Gastroesophageal sphincter (tissue), 4 donors: ENCODE results near the gene TGM3. TPM values are rescaled to one million over a fixed set of nuclear protein-coding genes. Genes with fewer than 3 reads are reported as not detected.

Experiments
- ATAC-seq: fragments of 150-250 bp; one replicate; pipeline ENCODE4 v1.9.1; 2016; ENCODE audit warnings: mild to moderate bottlenecking, moderate library complexity
- H3K27ac ChIP-seq, 4 donors: fragments of 200-600 bp; sonication (generic) in 3 of 4; 1 replicate in 3 of 4; 2 replicates in 1 of 4; pipeline ENCODE4 v1.5.1; 2016 to 2019
- H3K27me3 ChIP-seq: fragments of 200-600 bp; sonication (generic); one replicate; pipeline ENCODE4 v1.5.1; 2019
- H3K36me3 ChIP-seq, 2 donors: fragments of 200-600 bp; sonication (generic); one replicate each; pipeline ENCODE4 v1.5.1; 2019; ENCODE audit warnings: control low read depth in 1 of 2
- H3K4me1 ChIP-seq, 3 donors: fragments of 200-600 bp; sonication (generic); 1 replicate in 2 of 3; 2 replicates in 1 of 3; pipeline ENCODE4 v1.5.1; 2016 to 2019; ENCODE audit warnings: control low read depth in 2 of 3
- H3K4me3 ChIP-seq, 2 donors: fragments of 200-600 bp; sonication (generic); one replicate each; pipeline ENCODE4 v1.5.1; 2019; ENCODE audit warnings: mild to moderate bottlenecking in 1 of 2, moderate library complexity in 1 of 2
- H3K9me3 ChIP-seq, 3 donors: fragments of 200-600 bp; sonication (generic); one replicate each; pipeline ENCODE4 v1.5.1; 2017 to 2019; ENCODE audit warnings: control low read depth in 2 of 3
- CTCF ChIP-seq, 4 experiments: fragments of 200-600 bp in 2 of 4; fragments of 450-650 bp in 2 of 4; sonication (generic) in 1 of 4; IDR thresholded peaks; one replicate each; pipeline ENCODE4 v1.5.1; 2017 to 2019; ENCODE audit warnings: antibody characterized with exemption in 4 of 4, mild to moderate bottlenecking in 2 of 4, moderate library complexity in 2 of 4
- EP300 ChIP-seq: sonication (generic); formaldehyde crosslinking; IDR thresholded peaks from one replicate; pipeline ENCODE4 v1.6.1; 2017; ENCODE audit warnings: antibody characterized with exemption, mild to moderate bottlenecking
- POLR2A ChIP-seq, 2 donors: fragments of 450-650 bp; IDR thresholded peaks; one replicate each; pipeline ENCODE4 v1.6.1; 2017; ENCODE audit warnings: antibody characterized with exemption in 2 of 2, mild to moderate bottlenecking in 2 of 2, moderate library complexity in 1 of 2
- POLR2AphosphoS5 ChIP-seq: sonication (generic); formaldehyde crosslinking; IDR thresholded peaks from one replicate; pipeline ENCODE4 v1.6.1; 2017; ENCODE audit warnings: antibody characterized with exemption
- WGBS, 2 donors: methylation state at CpG; one replicate each; pipeline ENCODE4 v1.1.5; 2018; ENCODE audit warnings: low coverage in 1 of 2; 5-methylcytosine and 5-hydroxymethylcytosine counted together
- total RNA-seq, 4 donors: library from RNA; depleted of rRNA; stranded (reverse); fragments of >200 nt; gene quantifications; one replicate each; pipeline ENCODE4 v1.1.0, GENCODE V29; 2016

Gene TGM3
- total RNA-seq, 4 donors from 2014 or later, result 1.1 to 46.7 (median 4.1) TPM

DNA sequence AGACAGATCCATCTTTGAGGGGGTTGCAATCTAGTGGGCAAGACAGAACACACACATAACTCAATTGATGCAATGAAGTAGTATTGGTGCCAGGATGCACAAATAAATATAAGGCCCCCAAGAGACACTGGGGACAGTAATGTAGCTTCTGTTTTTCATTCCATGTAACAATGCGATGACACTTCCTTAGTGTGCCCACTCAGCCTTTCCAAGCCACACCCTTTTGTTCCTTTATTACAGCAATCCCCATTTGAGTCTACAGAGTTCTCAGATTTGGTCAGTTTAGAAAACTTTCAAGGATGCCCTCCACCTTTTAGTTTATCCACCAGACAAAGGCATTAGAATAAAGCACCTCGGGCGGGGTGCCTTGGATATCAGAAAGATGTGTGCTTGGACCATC is 15.5 kb downstream of the TGM3 start:
- H3K4me1 ChIP-seq, result no peaks in the 10 kb centered on the region
- no peak overlapping the region for H3K27ac ChIP-seq
- H3K27me3 ChIP-seq, result no peaks in the 10 kb centered on the region
- TF ChIP-seq EP300, result no peak
- no peak for TF ChIP-seq POLR2AphosphoS5
- no peak for TF ChIP-seq POLR2A (IDR thresholded peaks at IDR 0.05)
- no peak for TF ChIP-seq CTCF (IDR thresholded peaks at IDR 0.05)
- no peak for ATAC-seq
- H3K4me3 ChIP-seq, result no peak overlapping the region
- H3K9me3 ChIP-seq, result no peaks in the 10 kb centered on the region
- H3K36me3 ChIP-seq, result no peaks in the 10 kb centered on the region
- WGBS, 2 donors, result 79 to 93% methylated on average over 2 to 3 of the region's 3 CpGs

GRCh38 chr20:2312876-2313275 is 17.1 kb downstream of the TGM3 start:
- Histone ChIP-seq H3K4me3 (no peak overlapping the region), H3K9me3 (no peaks in the 10 kb centered on the region), H3K36me3 (no peaks in the 10 kb centered on the region), H3K27me3 (no peaks in the 10 kb centered on the region), H3K27ac (no peak overlapping the region), H3K4me1 (no peaks in the 10 kb centered on the region)
- no peak for ATAC-seq
- no peak for TF ChIP-seq CTCF (IDR thresholded peaks at IDR 0.05)
- TF ChIP-seq POLR2AphosphoS5, result no peak
- TF ChIP-seq POLR2A (IDR thresholded peaks at IDR 0.05), result no peak
- TF ChIP-seq EP300, result no peak
- WGBS, 2 donors, result 84 to 89% methylated on average over 4 to 8 of the region's 8 CpGs

- Histone ChIP-seq H3K4me3 (no peak overlapping the region), H3K4me1 (no peaks in the 10 kb centered on the region), H3K27ac (no peak overlapping the region), H3K9me3 (no peaks in the 10 kb centered on the region), H3K27me3 (no peaks in the 10 kb centered on the region), H3K36me3 (no peaks in the 10 kb centered on the region)
- 67 to 83% methylated on average over 1 of the region's 3 CpGs for WGBS, 2 donors
- TF ChIP-seq EP300 (no peak), POLR2A (IDR thresholded peaks at IDR 0.05) (no peak), POLR2AphosphoS5 (no peak), CTCF (IDR thresholded peaks at IDR 0.05) (no peak)
- ATAC-seq, result no peak
Observed at GRCh38 chr20:2313316-2313715, 17.5 kb downstream of the TGM3 start.

DNA sequence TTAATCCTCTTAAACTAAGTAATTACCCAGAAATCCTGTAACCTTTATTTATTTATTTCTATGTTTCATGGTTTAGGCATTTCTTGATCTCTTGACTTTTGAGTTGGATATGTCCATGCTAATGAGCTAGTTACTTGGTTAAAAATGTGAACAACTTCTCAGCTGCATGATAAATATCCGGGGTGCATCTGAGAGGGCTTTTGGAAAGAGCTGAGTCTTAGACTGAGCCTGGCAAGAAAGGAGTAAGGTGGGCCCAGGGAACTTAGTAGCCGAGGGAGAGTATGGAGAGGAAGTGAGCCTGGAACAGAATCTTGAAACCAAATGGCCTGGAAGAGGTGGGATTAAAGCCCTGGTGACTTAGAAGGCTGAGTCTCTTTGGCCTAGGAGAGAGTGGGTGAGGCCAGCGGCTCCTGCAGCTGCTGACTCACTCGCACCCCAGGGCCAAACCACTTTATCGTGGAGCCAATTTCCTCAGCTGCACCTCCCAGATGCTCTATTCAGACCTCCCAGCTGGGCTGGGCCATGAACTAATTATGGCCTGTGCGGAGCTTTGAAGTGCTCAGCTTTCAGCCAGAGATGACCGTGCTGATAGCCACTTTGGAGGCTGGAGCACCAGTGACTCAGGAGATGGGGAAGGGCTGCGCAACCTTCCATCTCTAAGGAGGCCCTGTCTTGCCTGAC is 19.1 kb downstream of the TGM3 start:
- H3K27me3 ChIP-seq, result no peaks in the 10 kb centered on the region
- no peaks in the 10 kb centered on the region for H3K36me3 ChIP-seq
- no peaks in the 10 kb centered on the region for H3K4me1 ChIP-seq
- ATAC-seq, result peak; percentile 77
- 35 to 74% methylated on average over 4 of the region's 8 CpGs for WGBS, 2 donors
- no peak overlapping the region for H3K4me3 ChIP-seq
- H3K27ac ChIP-seq, result no peak overlapping the region
- TF ChIP-seq EP300 (no peak), CTCF (IDR thresholded peaks at IDR 0.05) (no peak), POLR2AphosphoS5 (no peak), POLR2A (IDR thresholded peaks at IDR 0.05) (no peak)
- peaks cover 0 to 4% (median 0%) of the 10 kb centered on the region in 3 donors for H3K9me3 ChIP-seq

DNA sequence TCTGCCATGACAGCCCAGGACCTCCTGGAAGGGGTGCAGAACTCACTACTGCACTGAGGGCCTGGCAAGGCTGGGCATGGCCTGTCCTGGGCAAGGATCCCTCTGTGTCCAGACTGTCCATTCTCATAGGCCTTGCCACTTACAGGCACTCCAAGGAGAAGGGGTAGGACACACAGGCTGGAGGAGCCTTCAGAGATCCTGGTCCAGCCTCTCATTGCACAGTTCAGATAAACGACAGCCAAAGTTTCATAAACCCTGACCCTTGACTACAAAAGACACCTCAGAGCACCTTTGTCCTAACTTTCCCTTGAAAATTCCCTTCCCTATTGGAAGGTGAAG is 19.6 kb downstream of the TGM3 start:
- H3K9me3 ChIP-seq, result peaks cover 0 to 4% (median 0%) of the 10 kb centered on the region in 3 donors
- ATAC-seq, result no peak
- TF ChIP-seq POLR2A (IDR thresholded peaks at IDR 0.05) (no peak), CTCF (IDR thresholded peaks at IDR 0.05) (no peak), EP300 (no peak), POLR2AphosphoS5 (no peak)
- 40% methylated on average over 1 of the region's 1 CpG; no CpG with 5 or more reads in 1 of the 2 donors for whole genome bisulfite sequencing, 2 donors
- no peak overlapping the region for H3K4me3 ChIP-seq
- H3K27ac ChIP-seq, result no peak overlapping the region
- no peaks in the 10 kb centered on the region for H3K27me3 ChIP-seq
- H3K36me3 ChIP-seq, result no peaks in the 10 kb centered on the region
- no peaks in the 10 kb centered on the region for H3K4me1 ChIP-seq
